NCI-H524 (cell line): Measurements from ENCODE around the gene EPO.
"Not testable (repeated sequence)": the region's sequence is repeated elsewhere in the genome, so short reads cannot be mapped to it uniquely, and the experiment has no call there.

Source experiments
- DNase-seq, 2 experiments: peaks; one replicate each; lab custom pipeline; 2025; lab: John Stamatoyannopoulos, UW

The EPO gene

DNA sequence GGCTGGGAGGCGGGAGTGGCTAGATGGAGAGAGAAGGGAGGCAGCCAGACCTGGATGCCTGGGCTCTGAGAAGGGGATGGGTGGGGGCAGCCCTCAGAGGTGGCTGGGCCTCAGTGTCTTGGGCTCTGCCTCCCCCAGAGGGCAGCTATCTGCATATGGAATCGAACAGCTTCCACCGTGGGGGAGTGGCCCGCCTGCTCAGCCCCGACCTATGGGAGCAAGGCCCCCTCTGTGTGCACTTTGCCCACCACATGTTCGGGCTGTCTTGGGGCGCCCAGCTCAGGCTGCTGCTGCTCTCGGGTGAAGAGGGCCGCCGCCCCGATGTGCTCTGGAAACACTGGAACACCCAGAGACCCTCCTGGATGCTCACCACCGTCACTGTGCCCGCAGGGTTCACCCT lies 16.4 kb downstream of the EPO start:
- no peak for DNase-seq

DNA sequence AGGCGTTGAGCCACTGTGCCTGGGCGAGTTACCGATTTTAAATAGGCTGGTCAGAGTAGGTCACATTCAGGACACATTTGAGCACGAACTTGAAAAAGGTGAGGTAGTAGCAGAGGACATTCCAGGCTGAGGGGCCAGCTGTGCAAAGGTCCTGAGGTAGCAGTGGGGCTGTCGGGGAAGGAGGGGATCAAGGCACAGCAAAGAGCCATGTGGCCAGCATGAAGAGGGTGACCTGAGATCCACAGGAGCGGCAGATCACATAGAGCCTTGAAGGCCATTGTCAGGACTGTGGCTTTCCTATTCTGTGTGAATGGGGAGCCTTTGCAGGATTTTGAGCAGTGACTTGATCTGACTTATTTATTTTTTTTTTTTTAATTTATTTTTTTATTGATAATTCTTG lies 19.7 kb downstream of the EPO start:
- DNase-seq = no peak

DNA sequence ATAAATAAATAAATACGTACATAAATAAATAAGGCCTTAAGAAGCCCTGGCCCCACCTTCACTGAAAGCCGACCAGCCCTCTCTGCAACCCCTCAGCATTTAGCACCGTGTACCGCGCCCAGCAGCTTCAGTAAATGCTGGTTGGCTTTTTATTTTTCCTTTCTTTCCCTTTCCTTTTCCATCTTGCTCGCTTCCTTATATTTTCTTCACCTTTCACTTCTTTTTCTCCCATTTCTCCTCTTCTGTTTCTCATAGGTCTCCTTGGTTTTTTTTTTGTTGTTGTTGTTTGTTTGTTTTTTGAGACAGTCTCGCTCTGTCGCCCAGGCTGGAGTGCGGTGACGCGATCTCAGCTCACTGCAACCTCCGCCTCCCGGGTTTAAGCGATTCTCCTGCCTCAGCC lies 24.3 kb downstream of the EPO start:
- no peak for DNase-seq

DNA sequence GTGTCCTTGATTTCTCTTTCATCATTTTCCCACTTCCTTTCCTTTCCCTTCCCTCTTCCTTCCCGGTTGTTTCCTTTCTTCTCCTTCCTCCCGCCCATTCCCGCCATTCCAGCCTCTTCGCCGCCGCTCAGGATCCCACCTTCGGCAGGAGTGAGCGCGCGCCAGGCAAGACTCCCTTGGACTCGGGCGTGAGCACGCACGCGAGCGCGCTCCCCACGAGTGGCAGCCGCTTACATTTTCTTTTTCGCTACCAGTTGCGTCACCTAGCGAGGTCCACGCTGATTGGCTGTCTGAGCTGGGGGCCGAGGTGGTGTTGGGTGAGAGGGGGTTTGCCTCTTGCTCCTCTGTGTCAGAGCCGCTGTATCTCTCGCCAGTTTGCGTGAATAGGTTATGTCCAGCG lies 24.9 kb downstream of the EPO start:
- no peak for DNase-seq

DNA sequence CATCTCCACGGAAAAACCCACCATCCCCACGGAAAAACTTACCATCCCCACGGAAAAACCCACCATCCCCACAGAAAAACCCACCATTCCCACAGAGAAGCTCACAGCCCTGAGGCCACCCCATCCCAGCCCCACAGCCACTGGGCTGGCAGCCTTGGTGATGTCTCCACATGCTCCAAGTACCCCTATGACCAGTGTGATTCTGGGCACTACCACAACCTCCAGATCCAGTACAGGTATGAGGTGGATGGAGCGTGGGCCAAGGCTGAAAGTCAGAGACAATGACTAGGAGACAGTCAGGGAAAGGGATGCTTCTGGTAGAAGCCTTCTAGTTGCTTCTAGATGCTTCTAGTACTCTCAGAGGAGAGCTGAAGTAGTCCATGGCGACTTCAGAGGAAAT lies 32.7 kb downstream of the EPO start:
- DNase-seq = no peak

DNA sequence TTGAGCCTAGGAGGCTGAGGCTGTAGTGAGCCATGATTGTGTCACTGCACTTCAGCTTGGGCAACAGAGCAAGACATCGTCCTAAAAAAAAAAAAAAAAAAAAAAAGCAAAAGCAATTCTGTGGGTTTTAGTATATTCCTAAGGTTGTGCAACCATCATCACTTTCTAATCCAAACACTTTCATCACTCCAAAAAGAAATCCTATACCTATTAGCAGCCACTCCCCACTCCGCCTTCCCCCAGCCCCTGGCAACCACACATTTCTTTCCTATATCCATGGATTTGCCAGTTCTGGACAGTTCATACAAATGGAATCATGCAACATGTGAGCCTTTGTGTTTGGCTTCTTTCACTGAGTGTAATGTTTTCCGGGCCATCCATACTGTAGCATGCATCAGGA lies 33.5 kb downstream of the EPO start:
- no peak for DNase-seq

DNA sequence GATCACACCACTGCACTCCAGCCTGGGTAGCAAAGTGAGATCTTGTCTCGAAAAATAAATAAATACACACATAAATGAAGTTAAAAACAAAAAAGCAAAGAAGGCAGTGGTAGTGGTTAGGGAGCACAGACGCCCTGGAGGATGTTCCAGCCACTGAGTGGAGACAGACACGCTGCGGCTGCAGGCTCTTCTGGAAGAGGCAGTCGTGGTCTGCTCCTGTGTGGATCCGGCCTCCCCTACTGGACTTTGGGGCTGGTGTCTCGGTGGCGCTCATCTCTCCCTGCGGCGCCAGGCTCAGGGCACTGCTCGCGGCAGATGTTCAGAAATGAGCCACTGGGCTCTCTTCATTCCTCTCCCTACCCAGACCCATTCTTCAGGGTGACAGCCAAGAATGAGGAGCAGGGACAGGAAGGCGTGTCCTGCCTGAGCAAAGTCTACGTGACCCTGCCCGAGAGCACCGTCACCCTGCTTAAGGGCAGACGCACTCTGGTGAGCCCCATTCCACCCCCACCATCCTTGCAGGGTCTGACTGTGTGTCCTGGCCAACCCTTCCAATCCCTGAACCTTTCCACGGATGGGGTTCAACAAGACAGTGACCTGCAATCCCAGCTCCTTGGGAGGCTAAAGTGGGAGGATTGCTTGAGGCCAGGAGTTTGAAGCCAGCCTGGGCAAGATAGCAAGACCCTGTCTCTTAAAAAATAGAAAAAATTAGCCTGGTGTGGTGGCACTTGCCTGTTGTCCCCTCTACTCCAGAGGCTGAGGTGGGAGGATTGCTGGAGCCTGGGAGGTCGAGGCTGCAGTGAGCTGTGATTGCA lies 39.3 kb downstream of the EPO start:
- DNase-seq = no peak

DNA sequence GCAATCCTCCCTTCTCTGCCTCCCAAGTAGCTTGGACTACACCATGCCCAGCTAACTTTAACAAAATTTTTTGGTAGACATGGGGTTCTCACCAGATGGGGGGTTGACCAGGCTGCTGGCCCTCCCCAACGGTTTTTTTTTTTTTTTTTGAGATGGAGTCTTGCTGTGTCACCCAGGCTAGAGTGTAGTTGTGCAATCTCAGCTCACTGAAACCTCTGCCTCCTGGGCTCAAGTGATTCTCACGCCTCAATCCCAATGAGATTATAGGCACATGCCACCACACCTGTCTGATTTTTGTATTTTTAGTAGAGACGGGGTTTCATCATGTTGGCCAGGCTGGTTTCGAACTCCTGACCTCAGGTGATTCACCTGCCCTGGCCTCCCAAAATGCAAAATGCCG lies 42.6 kb downstream of the EPO start:
- DNase-seq = not testable (repeated sequence)

DNA sequence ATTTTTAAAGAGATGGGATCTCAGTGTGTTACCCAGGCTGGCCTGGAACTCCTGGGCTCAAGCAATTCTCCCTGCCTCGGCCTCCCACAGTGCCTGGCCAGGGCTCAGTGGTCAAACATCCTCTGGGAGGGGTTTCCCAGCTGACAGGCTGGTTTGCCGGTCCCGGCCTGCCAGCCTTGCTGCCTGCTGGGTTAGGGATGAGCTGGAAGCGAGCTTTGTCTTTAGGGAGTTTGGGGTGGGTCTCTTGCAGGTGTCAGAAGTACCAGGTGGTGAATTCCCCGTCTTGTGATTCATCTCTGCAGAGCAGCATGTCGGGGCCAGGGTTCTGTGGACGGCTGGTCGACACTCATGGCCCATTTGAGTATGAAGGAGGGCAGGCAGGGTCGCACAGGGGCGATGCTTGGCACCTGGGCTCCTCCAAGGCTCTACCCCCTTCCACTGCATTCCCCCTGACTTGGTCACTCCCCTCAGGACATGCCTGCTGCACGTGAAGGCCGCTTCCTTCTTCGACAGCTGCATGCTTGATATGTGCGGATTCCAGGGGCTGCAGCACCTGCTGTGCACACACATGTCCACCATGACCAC lies 43.4 kb downstream of the EPO start:
- no peak for DNase-seq

DNA sequence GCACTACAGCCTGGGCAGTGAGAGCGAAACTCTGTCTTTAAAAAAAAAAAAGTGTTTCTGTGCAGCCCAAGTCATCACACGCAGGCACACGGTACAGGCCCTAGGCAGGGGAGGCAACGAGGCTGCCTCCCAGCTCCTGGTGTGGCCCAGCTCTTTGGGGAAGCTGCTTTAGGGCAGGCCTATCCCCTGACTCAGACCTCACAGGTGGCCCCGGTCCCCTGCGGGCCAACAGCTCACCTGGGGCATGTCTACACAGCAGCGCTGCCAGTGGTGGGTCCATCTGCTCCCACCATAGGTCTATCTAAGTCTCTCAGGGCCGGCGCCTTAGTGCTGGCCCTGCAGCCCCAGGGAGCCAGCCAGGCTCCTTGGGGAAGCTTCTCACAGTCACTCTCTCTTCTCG lies 44.6 kb downstream of the EPO start:
- DNase-seq = no peak

DNA sequence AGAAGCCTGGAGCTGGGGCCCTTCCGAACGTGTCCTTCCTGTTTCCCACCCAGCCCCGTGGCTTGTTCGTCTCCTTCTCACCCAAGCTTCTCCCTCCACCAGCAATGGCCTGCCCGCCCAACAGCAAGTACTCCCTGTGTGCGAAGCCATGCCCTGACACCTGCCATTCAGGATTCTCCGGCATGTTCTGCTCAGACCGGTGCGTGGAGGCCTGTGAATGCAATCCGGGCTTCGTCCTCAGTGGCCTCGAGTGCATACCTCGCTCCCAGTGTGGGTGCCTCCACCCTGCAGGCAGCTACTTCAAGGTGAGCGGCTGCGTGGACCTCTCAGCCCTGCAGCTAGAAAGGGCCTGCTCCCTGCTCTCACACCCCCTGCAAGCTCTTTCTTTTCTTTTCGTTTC lies 45.0 kb downstream of the EPO start:
- no peak for DNase-seq

DNA sequence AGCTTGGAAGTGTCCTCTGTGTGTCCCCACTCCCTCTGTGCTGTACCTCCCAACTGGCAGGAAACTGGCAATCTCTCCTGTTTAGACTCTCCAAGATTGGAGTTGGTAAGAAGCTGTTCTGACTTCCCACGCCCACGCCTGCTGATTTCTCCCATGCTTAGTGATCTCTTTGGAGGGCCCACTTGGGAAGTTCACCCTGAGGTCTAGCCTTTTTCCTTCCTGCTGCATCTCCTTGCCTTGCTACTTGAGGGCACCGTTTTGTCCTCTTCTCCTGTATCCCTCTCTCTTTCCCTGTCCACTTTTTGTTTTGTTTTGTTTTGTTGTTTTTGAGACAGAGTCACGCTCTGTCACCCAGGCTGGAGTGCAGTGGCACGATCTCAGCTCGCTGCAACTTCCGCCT lies 48.5 kb downstream of the EPO start:
- DNase-seq = no peak
